ENCODE measurements around the gene OSCAR. TPM values are rescaled to one million over a fixed set of nuclear protein-coding genes. Genes with fewer than 3 reads are reported as not detected.

Gene OSCAR
- total RNA-seq, 1 donor from 2014 or later = 0.79 TPM

GRCh38 chr19:54063350-54064116, 37.1 kb downstream of the OSCAR start, which contains the start of gene VSTM1:
Gene VSTM1, minus strand, starts transcription at chr19:54063897. Its CDS starts 120 bp downstream, at chr19:54063777.
- FAIRE-seq (no peak), DNase-seq (ENCODE audit: low read depth) (no peak)
- no peak within 1 kb of the TSS for H3K4me3 ChIP-seq (ENCODE audit: low read depth, low read length)
- TF ChIP-seq CTCF (IDR thresholded peaks at IDR 0.05; ENCODE audit: insufficient read depth, low read length, severe bottlenecking) = no peak
- no peaks in the 10 kb centered on the region for H3K27me3 ChIP-seq (ENCODE audit: control insufficient read depth, insufficient read depth, low read length)
- no peaks in the 10 kb centered on the region for H3K36me3 ChIP-seq (ENCODE audit: control insufficient read depth, insufficient read depth, low read length)

- no peak for DNase-seq (ENCODE audit: low read depth)
Measured at GRCh38 chr19:54062643-54063042, 38.0 kb downstream of the OSCAR start.

GRCh38 chr19:54047616-54048015, 53.0 kb downstream of the OSCAR start:
- FAIRE-seq (no peak), DNase-seq (ENCODE audit: low read depth) (no peak)
- H3K27me3 ChIP-seq (ENCODE audit: control insufficient read depth, insufficient read depth, low read length) = no peaks in the 10 kb centered on the region
- H3K4me3 ChIP-seq (ENCODE audit: low read depth, low read length) = no peak overlapping the region
- TF ChIP-seq CTCF (IDR thresholded peaks at IDR 0.05; ENCODE audit: insufficient read depth, low read length, severe bottlenecking) = no peak
- no peaks in the 10 kb centered on the region for H3K36me3 ChIP-seq (ENCODE audit: control insufficient read depth, insufficient read depth, low read length)

More at GRCh38 chr19:54062643-54063042, 38.0 kb downstream of the OSCAR start:
- TF ChIP-seq CTCF (IDR thresholded peaks at IDR 0.05; ENCODE audit: insufficient read depth, low read length, severe bottlenecking) = no peak
- FAIRE-seq = no peak
- H3K4me3 ChIP-seq (ENCODE audit: low read depth, low read length) = no peak overlapping the region
- H3K27me3 ChIP-seq (ENCODE audit: control insufficient read depth, insufficient read depth, low read length) = no peaks in the 10 kb centered on the region
- no peaks in the 10 kb centered on the region for H3K36me3 ChIP-seq (ENCODE audit: control insufficient read depth, insufficient read depth, low read length)

GRCh38 chr19:54045771-54046170, 54.8 kb downstream of the OSCAR start:
- no peak overlapping the region for H3K4me3 ChIP-seq (ENCODE audit: low read depth, low read length)
- no peaks in the 10 kb centered on the region for H3K36me3 ChIP-seq (ENCODE audit: control insufficient read depth, insufficient read depth, low read length)
- H3K27me3 ChIP-seq (ENCODE audit: control insufficient read depth, insufficient read depth, low read length) = no peaks in the 10 kb centered on the region
- no peak for FAIRE-seq
- DNase-seq (ENCODE audit: low read depth) = no peak
- no peak for TF ChIP-seq CTCF (IDR thresholded peaks at IDR 0.05; ENCODE audit: insufficient read depth, low read length, severe bottlenecking)

Other genes with a start within 250 kb of the OSCAR start
- gene MYADM, start 232.9 kb downstream of the OSCAR start, total RNA-seq = 1.3 and 1.4 TPM in 2 replicates
- not detected in 2 replicates for gene PRKCG, start 218.6 kb downstream of the OSCAR start, total RNA-seq
- gene CACNG7, start 191.5 kb downstream of the OSCAR start, total RNA-seq = not detected in 2 replicates
- gene CACNG8, start 137.9 kb downstream of the OSCAR start, total RNA-seq = not detected in 2 replicates
- 0.26 TPM in 1 of 2 replicates, not detected in the other for gene CACNG6, start 109.2 kb downstream of the OSCAR start, total RNA-seq
- not detected in 2 replicates for gene VSTM1, start 36.9 kb downstream of the OSCAR start, total RNA-seq
- not detected in 2 replicates for gene TARM1, start 19.4 kb downstream of the OSCAR start, total RNA-seq
- 6.1 and 16.0 TPM in 2 replicates for gene NDUFA3, start 2.1 kb upstream of the OSCAR start, total RNA-seq
- 6.1 and 11.3 TPM in 2 replicates for gene TFPT, start 14.9 kb upstream of the OSCAR start, total RNA-seq
- gene PRPF31, start 15.0 kb upstream of the OSCAR start, total RNA-seq = 37.8 and 47.1 TPM in 2 replicates
- gene CNOT3, start 37.0 kb upstream of the OSCAR start, total RNA-seq = 6.1 and 11.4 TPM in 2 replicates
- 9.7 and 13.4 TPM in 2 replicates for gene LENG1, start 58.9 kb upstream of the OSCAR start, total RNA-seq
- 23.2 and 25.0 TPM in 2 replicates for gene TMC4, start 72.4 kb upstream of the OSCAR start, total RNA-seq
- 6.8 and 10.6 TPM in 2 replicates for gene MBOAT7, start 88.8 kb upstream of the OSCAR start, total RNA-seq
- 47.9 and 50.2 TPM in 2 replicates for gene TSEN34, start 90.5 kb upstream of the OSCAR start, total RNA-seq
- 2,761 and 3,132 TPM in 2 replicates for gene RPS9, start 100.1 kb upstream of the OSCAR start, total RNA-seq
- gene LILRB3, start 122.2 kb upstream of the OSCAR start, total RNA-seq = not detected in 2 replicates
- gene LILRA6, start 142.0 kb upstream of the OSCAR start, total RNA-seq = not detected in 2 replicates
- gene LILRB5, start 156.5 kb upstream of the OSCAR start, total RNA-seq = not detected in 2 replicates
- gene LILRB2, start 180.3 kb upstream of the OSCAR start, total RNA-seq = not detected in 2 replicates
- not detected in 2 replicates for gene LILRA5, start 212.4 kb upstream of the OSCAR start, total RNA-seq
- gene LILRA4, start 238.4 kb upstream of the OSCAR start, total RNA-seq = not detected in 2 replicates